Smooth muscle cell of the brain vasculature (primary cell): ENCODE data around the gene SHROOM3.

Experiments used
- DNase-seq: peaks from one replicate; pipeline ENCODE4 v3.0.0-alpha.2; 2012; ENCODE audit warnings: low read depth, low spot score

Gene SHROOM3

DNA sequence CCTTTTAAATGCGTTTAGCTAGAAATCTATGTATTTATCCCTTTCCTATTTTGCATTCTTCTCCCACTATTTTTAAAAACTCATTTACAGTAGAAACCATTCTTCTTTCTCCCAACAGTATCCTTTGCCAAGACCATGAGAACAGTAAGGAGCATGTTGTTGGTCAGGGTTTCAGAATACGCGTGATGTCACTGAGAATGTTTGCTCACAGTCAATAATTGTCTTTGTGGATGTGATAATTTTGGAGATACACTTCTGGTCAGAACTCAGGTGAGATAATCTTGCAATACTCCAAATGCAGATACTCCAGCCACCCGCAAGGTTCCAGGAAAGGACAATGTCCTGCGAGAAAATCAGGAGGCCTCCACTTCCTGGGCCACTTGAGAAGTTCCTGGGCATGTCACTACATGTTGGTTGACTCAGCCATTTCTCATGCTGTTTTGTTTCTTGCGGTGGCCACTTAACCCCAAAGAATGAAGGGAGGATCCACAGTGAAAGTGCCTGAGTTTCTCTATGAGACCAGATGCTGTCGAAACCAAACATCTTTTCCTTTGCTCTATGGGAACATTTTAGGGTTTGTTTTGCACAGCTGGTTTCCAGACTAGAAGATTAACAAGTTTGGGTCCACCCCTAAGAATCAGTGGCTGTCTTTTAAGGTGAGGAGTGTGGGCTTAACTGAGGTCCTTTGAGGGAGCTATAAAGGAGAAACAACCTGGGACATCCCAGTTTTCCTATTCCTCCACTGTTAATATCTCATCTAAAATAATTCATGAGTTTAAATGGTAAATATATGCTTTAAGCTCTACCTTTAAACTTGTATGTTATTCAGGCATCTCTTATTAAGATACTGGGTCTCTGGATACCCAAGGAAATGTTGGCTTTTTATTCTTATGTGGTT lies 346.9 kb downstream of the SHROOM3 start:
- peak; percentile 39 for DNase-seq

- DNase-seq, result no peak
Measured at GRCh38 chr4:76782837-76783236, 347.8 kb downstream of the SHROOM3 start.

- no peak for DNase-seq
Measured at GRCh38 chr4:76783836-76784235, 348.8 kb downstream of the SHROOM3 start.

GRCh38 chr4:76784237-76784636 lies 349.2 kb downstream of the SHROOM3 start:
- DNase-seq, result no peak

- no peak for DNase-seq
Measured at GRCh38 chr4:76787898-76788297, 352.9 kb downstream of the SHROOM3 start.

DNA sequence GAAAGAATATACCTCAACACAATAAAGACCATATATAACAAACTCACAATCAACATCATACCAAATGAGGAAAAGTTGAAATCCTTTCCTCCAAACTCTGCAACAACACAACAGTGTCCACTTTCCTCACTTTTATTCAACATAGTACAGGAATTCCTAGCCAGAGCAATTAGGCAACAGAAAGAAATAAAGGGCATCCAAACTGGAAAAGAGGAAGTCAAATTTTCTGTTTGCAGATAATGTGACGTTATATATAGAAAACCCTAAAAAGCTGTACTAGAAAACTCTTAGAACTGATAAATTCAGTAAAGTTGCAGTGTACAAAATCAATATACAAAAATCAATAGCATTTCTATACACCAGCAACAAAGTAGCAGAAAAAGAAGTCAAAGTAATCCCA lies 355.3 kb downstream of the SHROOM3 start:
- no peak for DNase-seq

DNA sequence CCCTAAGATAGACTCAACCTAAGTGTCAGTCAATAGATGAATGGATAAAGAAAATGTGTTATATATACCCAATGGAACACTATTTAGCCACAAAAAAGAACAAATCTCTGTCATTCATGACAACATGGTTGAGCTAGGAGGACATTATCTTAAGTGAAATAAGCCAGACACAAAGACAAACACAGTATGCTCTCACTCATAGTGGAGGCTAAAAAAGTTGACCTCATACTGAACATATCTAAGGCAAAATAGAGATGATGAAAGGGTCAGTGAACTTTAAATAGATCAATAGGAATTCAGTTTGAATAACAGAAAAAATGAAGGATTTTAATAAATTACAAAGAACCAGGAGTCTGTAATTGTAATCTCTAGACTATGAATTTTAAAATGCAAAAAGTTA lies 356.4 kb downstream of the SHROOM3 start:
- no peak for DNase-seq

DNA sequence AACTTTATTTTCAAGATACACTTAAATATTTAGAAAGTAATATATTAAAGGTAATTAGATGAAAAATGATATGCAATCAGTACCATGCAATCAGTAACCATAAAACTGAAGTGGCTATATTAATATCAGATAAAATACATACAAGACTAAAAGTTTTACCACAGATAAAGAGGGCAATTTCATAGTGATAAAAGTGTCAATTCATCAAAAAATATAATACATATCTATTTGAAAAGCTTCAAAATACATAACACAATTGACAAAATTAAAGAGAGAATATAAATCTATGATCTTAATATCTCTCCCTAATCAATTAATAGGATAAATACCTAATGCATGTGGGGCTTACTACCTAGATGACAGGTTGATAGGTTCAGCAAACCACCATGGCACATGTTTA lies 357.4 kb downstream of the SHROOM3 start:
- no peak for DNase-seq

DNA sequence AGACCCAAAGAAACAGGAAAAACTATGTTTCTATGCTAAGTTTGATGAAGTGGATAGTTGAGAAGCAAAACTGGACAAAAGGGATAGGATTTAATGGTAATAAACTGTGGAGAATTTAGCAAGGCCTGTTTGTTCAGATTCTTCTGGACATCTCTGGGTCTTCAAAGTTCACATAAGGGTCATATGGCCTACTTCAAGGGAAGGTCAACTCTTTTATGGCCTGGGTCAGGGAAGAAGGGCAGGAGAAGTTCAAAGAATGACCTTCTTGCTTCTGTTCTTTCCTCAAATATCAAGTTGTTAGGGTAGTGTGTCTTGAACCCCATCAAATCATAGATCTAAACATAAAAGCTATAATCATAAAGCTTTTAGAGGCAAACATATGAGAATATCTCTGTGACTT lies 360.2 kb downstream of the SHROOM3 start:
- no peak for DNase-seq

GRCh38 chr4:76799140-76799539 lies 364.1 kb downstream of the SHROOM3 start:
- DNase-seq, result no peak

GRCh38 chr4:76799718-76800117 lies 364.7 kb downstream of the SHROOM3 start:
- no peak for DNase-seq

GRCh38 chr4:76800902-76801301 lies 365.9 kb downstream of the SHROOM3 start:
- no peak for DNase-seq

- no peak for DNase-seq
Measured at GRCh38 chr4:76801621-76802235, 366.7 kb downstream of the SHROOM3 start.

DNA sequence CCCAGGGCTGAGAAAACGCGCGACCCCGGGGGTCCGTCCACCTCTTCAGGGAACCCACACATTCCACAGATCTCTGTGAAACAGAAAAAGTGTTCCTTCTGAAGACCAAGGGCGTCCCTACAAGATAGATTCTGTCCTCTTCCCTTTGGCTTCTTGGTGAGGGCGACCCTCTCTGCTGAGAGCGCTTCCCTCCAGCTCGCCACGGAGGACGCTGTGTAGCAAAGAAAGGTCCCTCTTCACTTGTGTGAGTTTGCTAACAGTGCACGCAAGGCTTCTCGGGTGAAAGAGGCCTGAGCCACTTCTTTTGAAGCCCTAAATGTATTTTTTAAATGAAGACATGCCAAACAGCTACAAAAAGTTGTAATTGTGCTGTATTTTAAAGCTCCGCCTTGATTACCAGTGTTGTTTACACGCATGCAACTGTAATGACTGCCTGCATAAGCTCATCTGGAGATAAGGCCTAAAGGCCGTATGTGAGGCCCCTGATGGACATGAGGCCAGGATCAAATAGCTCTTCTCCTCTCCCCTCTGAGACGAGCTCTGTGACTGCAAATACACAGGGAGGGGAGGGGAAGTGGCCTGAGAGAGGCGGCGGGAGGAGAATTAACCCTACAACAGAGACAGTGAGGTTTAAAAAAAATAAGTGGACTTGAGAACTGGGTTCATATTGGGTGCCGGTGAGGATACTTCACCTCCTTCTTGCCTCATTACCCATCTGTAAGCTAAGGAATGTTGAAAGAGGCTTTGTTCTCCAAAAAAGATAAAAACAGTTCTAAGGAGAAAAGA lies 367.4 kb downstream of the SHROOM3 start:
- DNase-seq, result no peak

- peak; percentile 81 for DNase-seq
Measured at GRCh38 chr4:76803522-76803921, 368.5 kb downstream of the SHROOM3 start.

DNA sequence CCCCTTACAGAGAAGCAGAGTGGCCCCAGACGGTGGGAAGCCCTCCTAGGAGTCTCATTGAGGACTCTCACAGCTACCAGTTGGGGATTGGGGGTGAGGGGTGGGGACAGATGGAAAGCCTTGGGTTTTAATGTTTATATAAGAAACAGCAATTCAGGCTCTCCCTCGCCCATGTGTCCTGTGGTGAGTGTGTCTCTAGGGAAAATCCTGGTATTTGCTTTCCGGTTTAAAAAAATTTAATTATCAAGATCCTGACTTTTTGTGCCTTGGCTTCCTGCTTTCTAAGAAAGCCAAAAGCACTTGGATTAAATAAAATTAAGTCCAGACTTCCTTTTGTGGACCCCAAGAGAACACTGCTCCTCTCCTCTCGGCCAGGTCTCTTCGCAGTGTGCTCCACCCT lies 369.1 kb downstream of the SHROOM3 start:
- no peak for DNase-seq

- DNase-seq, result no peak
Measured at GRCh38 chr4:76806346-76806745, 371.3 kb downstream of the SHROOM3 start.

GRCh38 chr4:76806757-76807156 lies 371.7 kb downstream of the SHROOM3 start:
- no peak for DNase-seq

DNA sequence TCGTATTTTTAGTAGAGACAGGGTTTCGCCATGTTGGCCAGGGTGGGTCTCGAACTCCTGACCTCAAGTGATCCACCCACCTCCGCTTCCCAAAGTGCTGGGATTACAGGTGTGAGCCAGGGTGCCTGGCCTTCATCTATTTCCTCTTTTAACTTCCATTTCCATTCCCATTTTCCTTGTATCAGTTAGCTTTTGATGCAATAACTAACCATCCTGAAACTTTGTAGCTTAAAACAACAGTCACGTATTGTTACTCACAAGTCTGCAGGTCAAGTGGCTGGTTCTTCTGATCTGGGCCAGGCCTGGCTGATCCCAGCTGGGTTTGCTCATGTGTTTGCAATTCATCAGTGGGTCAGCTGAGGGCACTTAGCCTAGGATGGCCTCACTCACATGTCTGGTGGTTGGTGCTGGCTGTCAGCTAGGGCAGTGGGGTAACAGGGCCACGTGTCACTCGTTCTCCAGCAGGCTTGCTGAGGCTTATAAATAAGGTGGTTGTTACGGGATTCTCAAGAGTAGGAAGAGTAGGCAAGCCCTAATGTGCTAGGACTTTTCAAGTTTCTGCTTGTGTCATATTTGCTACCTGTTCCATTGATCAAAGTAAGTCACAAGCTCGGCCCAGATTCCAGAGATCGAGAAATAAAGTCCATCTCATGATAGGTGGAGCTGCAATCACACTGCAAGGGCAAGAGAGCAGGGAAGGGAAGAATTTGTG lies 374.7 kb downstream of the SHROOM3 start:
- DNase-seq, result no peak

- DNase-seq, result peak; percentile 91
Measured at GRCh38 chr4:76811604-76812412, 376.8 kb downstream of the SHROOM3 start.

- DNase-seq, result no peak
Measured at GRCh38 chr4:76813070-76813469, 378.0 kb downstream of the SHROOM3 start.
